ENCODE measurements around the gene PTBP1.

GRCh38 chr19:852136-853013 lies 55.1 kb downstream of the PTBP1 start, which contains the start of gene ELANE:
- no peak for TF ChIP-seq CTCF (IDR thresholded peaks at IDR 0.05; ENCODE audit: poor library complexity, severe bottlenecking)
- TF ChIP-seq REST (IDR thresholded peaks at IDR 0.05; ENCODE audit: borderline replicate concordance), result no peak
- no peak for TF ChIP-seq MXI1 (conservative IDR thresholded peaks at IDR 0.05; ENCODE audit: poor library complexity, severe bottlenecking)
- no peak for TF ChIP-seq EZH2 (IDR thresholded peaks at IDR 0.05; ENCODE audit: borderline replicate concordance, insufficient read depth, low read length, poor library complexity, severe bottlenecking)
- no peak for TF ChIP-seq POLR2AphosphoS5 (IDR thresholded peaks at IDR 0.05)
- TF ChIP-seq SMC3 (conservative IDR thresholded peaks at IDR 0.05; ENCODE audit: poor library complexity), result no peak
- no peak for TF ChIP-seq TAF1 (IDR thresholded peaks at IDR 0.05; ENCODE audit: low read depth)
- no peak for TF ChIP-seq EP300 (conservative IDR thresholded peaks at IDR 0.05; ENCODE audit: poor library complexity, severe bottlenecking)
- no peak for TF ChIP-seq RAD21 (conservative IDR thresholded peaks at IDR 0.05)
